Hepatocyte (in vitro differentiated cells): ENCODE measurements around the gene SIRT7.

Experiments
- CTCF ChIP-seq: fragments of 200-600 bp; sonication (generic); IDR thresholded peaks from 2 replicates; pipeline ENCODE4 v1.5.1; 2016; ENCODE audit warnings: antibody characterized with exemption, mild to moderate bottlenecking; ENCODE audit not compliant: poor library complexity
- EZH2 ChIP-seq: fragments of 200-600 bp; sonication (generic); IDR thresholded peaks from 2 replicates; pipeline ENCODE4 v1.6.1; 2016; ENCODE audit warnings: antibody characterized with exemption, mild to moderate bottlenecking, borderline replicate concordance
- EZH2phosphoT487 ChIP-seq: fragments of 200-600 bp; sonication (generic); IDR thresholded peaks from one replicate; pipeline ENCODE4 v1.6.1; 2018; ENCODE audit warnings: antibody characterized with exemption, mild to moderate bottlenecking, low read depth, moderate library complexity; ENCODE audit not compliant: unreplicated experiment, severe bottlenecking

GRCh38 chr17:81865733-81866439, 52.1 kb downstream of the SIRT7 start:
- no peak for TF ChIP-seq CTCF
- TF ChIP-seq EZH2: no peak
- TF ChIP-seq EZH2phosphoT487: no peak
